Testis (tissue), 2 donors: ENCODE measurements around the gene MS4A18.

Source experiments
- POLR2A ChIP-seq: fragments of 450-650 bp; IDR thresholded peaks from one replicate; pipeline ENCODE4 v1.6.1; 2017; ENCODE audit warnings: antibody characterized with exemption, mild to moderate bottlenecking, moderate library complexity
- TF ChIP-seq, protein P1 (sequence below), 3 experiments: fragments of 450-650 bp in 2 of 3; fragments of 200-600 bp in 1 of 3; sonication (generic) in 1 of 3; IDR thresholded peaks; one replicate each; pipeline ENCODE4 v1.5.1; 2016 to 2019; ENCODE audit warnings: antibody characterized with exemption in 3 of 3, mild to moderate bottlenecking in 2 of 3, moderate library complexity in 1 of 3

DNA sequence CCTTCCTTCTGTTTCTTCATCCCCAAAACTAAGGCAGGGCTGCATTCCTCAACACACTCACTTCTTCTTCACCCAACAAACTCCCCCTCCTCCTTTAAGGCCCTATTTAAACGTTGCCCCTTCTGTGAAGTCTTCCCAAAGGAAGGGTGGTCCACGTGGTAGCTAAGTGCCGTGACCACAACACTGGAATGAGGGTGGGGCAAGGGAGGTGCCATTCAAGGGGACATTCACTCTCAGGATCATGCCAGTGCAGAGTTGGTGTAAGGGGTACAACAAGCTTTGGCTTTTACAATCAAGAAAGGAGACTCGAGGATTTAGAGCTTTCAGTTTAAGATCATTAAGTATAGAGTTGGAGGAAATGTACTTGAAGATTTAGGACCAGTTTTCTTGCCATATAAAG lies 52.6 kb downstream of the MS4A18 start:
- TF ChIP-seq, protein P1, sequence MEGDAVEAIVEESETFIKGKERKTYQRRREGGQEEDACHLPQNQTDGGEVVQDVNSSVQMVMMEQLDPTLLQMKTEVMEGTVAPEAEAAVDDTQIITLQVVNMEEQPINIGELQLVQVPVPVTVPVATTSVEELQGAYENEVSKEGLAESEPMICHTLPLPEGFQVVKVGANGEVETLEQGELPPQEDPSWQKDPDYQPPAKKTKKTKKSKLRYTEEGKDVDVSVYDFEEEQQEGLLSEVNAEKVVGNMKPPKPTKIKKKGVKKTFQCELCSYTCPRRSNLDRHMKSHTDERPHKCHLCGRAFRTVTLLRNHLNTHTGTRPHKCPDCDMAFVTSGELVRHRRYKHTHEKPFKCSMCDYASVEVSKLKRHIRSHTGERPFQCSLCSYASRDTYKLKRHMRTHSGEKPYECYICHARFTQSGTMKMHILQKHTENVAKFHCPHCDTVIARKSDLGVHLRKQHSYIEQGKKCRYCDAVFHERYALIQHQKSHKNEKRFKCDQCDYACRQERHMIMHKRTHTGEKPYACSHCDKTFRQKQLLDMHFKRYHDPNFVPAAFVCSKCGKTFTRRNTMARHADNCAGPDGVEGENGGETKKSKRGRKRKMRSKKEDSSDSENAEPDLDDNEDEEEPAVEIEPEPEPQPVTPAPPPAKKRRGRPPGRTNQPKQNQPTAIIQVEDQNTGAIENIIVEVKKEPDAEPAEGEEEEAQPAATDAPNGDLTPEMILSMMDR (IDR thresholded peaks at IDR 0.05), result no peak
- no peak for TF ChIP-seq POLR2A
